ENCODE measurements around the gene MAGI1. TPM values are rescaled to one million over a fixed set of nuclear protein-coding genes. Genes with fewer than 3 reads are reported as not detected.

MAGI1 gene
- total RNA-seq, 4 donors from 2014 or later = 17.2 to 40.8 (median 28.1) TPM

DNA sequence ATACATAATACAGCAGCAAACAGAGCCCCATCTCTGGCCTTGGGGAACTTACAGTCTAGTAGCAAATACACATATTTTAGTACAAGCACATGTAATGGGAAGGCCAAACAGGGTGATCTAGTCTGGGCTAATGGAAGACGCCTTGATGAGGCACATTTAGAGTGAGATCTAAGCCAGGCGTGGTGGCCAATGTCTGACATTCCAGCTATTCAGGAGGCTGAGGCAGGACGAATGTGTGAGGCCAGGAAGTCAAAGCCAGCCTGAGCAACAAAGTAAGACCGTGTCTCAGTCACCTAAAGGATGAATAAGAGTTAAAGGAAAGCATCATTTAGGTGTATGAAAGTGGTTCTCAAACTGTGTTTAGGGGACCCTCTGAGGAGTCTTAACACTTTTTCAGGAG lies 291.9 kb downstream of the MAGI1 start:
- Histone ChIP-seq H3K36me3 (no peaks in the 10 kb centered on the region), H3K4me1 (no peaks in the 10 kb centered on the region), H3K9me3 (no peaks in the 10 kb centered on the region), H3K4me3 (no peak overlapping the region), H3K27ac (no peak overlapping the region), H3K27me3 (no peaks in the 10 kb centered on the region)
- WGBS, 2 donors (ENCODE audit: low coverage in 1 of 2) = 87 to 94% methylated on average over 4 of the region's 4 CpGs
- no peak for ATAC-seq
- TF ChIP-seq POLR2AphosphoS5 (IDR thresholded peaks at IDR 0.05) = no peak
- TF ChIP-seq EP300 (IDR thresholded peaks at IDR 0.05) = no peak
- no peak for TF ChIP-seq POLR2A (IDR thresholded peaks at IDR 0.05)
- TF ChIP-seq, protein P1, sequence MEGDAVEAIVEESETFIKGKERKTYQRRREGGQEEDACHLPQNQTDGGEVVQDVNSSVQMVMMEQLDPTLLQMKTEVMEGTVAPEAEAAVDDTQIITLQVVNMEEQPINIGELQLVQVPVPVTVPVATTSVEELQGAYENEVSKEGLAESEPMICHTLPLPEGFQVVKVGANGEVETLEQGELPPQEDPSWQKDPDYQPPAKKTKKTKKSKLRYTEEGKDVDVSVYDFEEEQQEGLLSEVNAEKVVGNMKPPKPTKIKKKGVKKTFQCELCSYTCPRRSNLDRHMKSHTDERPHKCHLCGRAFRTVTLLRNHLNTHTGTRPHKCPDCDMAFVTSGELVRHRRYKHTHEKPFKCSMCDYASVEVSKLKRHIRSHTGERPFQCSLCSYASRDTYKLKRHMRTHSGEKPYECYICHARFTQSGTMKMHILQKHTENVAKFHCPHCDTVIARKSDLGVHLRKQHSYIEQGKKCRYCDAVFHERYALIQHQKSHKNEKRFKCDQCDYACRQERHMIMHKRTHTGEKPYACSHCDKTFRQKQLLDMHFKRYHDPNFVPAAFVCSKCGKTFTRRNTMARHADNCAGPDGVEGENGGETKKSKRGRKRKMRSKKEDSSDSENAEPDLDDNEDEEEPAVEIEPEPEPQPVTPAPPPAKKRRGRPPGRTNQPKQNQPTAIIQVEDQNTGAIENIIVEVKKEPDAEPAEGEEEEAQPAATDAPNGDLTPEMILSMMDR (IDR thresholded peaks at IDR 0.05) = no peak

DNA sequence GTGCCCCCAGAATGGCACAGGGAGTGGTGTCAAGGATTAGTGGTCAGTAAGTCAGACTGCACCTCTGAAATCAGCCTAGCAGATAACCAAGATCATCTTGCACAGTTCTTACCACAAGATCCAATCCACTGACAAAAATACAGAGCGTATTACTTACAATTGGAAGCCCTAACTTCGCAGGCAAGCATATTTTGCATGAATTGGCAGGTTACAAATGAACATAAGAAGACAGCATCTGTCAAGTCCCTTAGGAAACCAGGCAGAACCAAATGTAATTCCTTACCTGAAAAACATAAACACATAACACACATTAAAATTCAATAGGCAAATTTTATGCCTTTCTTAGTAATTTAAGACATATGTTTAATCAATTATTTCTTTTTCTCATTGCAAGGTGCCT lies 293.4 kb downstream of the MAGI1 start:
- WGBS, 2 donors (ENCODE audit: low coverage in 1 of 2) = 89 to 100% methylated on average over 2 of the region's 2 CpGs
- H3K27ac ChIP-seq = no peak overlapping the region
- H3K4me1 ChIP-seq = no peaks in the 10 kb centered on the region
- H3K9me3 ChIP-seq = no peaks in the 10 kb centered on the region
- no peak for TF ChIP-seq POLR2AphosphoS5 (IDR thresholded peaks at IDR 0.05)
- TF ChIP-seq, protein P1 (IDR thresholded peaks at IDR 0.05) = no peak
- TF ChIP-seq EP300 (IDR thresholded peaks at IDR 0.05) = no peak
- no peak for TF ChIP-seq POLR2A (IDR thresholded peaks at IDR 0.05)
- no peak overlapping the region for H3K4me3 ChIP-seq
- no peaks in the 10 kb centered on the region for H3K27me3 ChIP-seq
- ATAC-seq = no peak
- H3K36me3 ChIP-seq = no peaks in the 10 kb centered on the region

DNA sequence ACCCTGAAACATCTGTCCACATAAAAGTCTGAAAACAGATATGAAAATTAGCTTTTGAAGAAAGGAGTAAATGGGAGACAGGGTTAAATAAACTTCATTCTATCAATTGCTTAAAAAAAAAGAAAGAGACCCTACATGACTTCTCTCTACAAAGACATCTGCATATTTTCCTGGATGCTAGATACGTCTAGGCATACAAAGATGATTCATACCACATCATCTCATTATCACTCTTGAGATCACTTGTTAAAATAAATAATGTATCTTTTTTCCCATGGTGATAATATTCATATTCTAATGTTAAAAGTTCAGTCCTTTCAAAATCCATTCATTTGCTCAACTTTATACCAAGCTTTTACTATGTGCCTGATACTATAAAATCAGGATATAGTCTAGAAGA lies 295.8 kb downstream of the MAGI1 start:
- WGBS, 2 donors (ENCODE audit: low coverage in 1 of 2) = 25 to 33% methylated on average over 1 of the region's 1 CpG
- no peaks in the 10 kb centered on the region for H3K27me3 ChIP-seq
- no peaks in the 10 kb centered on the region for H3K36me3 ChIP-seq
- H3K27ac ChIP-seq = no peak overlapping the region
- TF ChIP-seq POLR2A (IDR thresholded peaks at IDR 0.05) = no peak
- no peak for TF ChIP-seq POLR2AphosphoS5 (IDR thresholded peaks at IDR 0.05)
- TF ChIP-seq, protein P1 (IDR thresholded peaks at IDR 0.05) = no peak
- TF ChIP-seq EP300 (IDR thresholded peaks at IDR 0.05) = no peak
- H3K4me3 ChIP-seq = no peak overlapping the region
- no peaks in the 10 kb centered on the region for H3K9me3 ChIP-seq
- no peak for ATAC-seq
- H3K4me1 ChIP-seq = no peaks in the 10 kb centered on the region

DNA sequence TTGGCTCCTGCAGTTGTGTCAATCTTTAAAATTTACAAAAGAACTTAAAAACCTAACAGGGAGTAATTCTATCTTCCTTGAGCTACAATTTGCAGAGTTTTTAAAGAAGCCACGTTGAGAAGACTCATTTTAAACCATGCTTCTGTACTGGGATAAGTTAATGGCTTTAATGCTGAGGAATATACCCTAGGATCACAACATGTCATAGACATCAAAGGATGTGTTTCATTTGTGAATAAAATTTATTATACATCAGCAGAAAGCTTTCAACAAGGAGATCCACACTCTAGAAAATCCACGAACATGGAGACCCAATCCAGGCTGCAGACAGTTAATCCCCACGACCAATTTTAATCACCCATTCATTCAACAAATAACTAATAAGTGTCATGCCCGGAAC lies 297.2 kb downstream of the MAGI1 start:
- WGBS, 2 donors (ENCODE audit: low coverage in 1 of 2) = 82 to 83% methylated on average over 3 to 4 of the region's 4 CpGs
- no peak for ATAC-seq
- no peak overlapping the region for H3K4me3 ChIP-seq
- no peak for TF ChIP-seq POLR2AphosphoS5 (IDR thresholded peaks at IDR 0.05)
- no peak for TF ChIP-seq EP300 (IDR thresholded peaks at IDR 0.05)
- TF ChIP-seq, protein P1 (IDR thresholded peaks at IDR 0.05) = no peak
- no peak for TF ChIP-seq POLR2A (IDR thresholded peaks at IDR 0.05)
- no peaks in the 10 kb centered on the region for H3K4me1 ChIP-seq
- H3K27ac ChIP-seq = no peak overlapping the region
- no peaks in the 10 kb centered on the region for H3K36me3 ChIP-seq
- H3K27me3 ChIP-seq = no peaks in the 10 kb centered on the region
- no peaks in the 10 kb centered on the region for H3K9me3 ChIP-seq

DNA sequence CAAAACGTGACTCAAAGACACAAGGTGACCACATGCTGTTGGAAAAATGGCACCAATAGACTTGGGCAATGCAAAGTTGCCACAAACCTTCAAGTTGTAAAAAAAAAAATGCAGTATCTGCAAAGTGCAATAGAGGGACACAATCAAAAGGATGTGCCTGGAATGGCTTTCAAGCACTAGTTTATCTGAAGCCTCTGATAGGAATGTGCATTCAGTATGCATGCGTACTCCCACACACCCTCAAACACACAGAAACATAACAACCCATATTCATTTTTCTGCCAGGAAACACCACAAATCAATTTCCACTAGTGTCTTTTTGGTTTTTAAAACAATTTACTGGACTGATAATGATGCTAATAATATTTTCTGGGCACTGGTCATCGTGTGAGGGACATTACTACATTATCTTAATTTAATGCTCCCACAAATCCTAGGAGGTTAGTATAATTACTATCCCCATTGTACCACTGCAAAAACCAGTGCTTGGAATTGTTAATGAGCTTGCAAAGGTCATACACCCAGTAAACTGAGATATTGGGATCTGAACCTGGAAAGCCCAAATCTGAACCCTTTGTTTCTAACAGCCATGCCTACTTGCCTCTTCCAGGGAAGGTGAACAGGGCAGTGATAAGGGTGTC lies 298.7 kb downstream of the MAGI1 start:
- H3K9me3 ChIP-seq = no peaks in the 10 kb centered on the region
- H3K27me3 ChIP-seq = no peaks in the 10 kb centered on the region
- no peak for ATAC-seq
- H3K4me1 ChIP-seq = no peaks in the 10 kb centered on the region
- TF ChIP-seq POLR2A (IDR thresholded peaks at IDR 0.05) = no peak
- H3K36me3 ChIP-seq = no peaks in the 10 kb centered on the region
- WGBS, 2 donors (ENCODE audit: low coverage in 1 of 2) = 58 to 60% methylated on average over 3 of the region's 3 CpGs
- no peak overlapping the region for H3K27ac ChIP-seq
- H3K4me3 ChIP-seq = no peak overlapping the region
